Subcutaneous adipose tissue (tissue), 4 donors: ENCODE data around the gene PRDM5. TPM values are rescaled to one million over a fixed set of nuclear protein-coding genes. Genes with fewer than 3 reads are reported as not detected.

Experiments
- CTCF ChIP-seq: fragments of 450-650 bp; IDR thresholded peaks from one replicate; pipeline ENCODE4 v1.5.1; 2016; ENCODE audit warnings: low read depth, mild to moderate bottlenecking, control low read depth, antibody characterized with exemption, moderate library complexity
- total RNA-seq, 4 donors: library from RNA; depleted of rRNA; stranded (reverse); fragments of >200 nt; gene quantifications; one replicate each; pipeline ENCODE4 v1.1.0, GENCODE V29; 2016

Gene PRDM5
- total RNA-seq, 4 donors from 2014 or later, result 7.3 to 15.4 (median 11.1) TPM

- TF ChIP-seq CTCF, result no peak
These were observed 36.3 kb downstream of the PRDM5 start for GRCh38 chr4:120886191-120886590.

GRCh38 chr4:120881846-120882245 lies 40.7 kb downstream of the PRDM5 start:
- no peak for TF ChIP-seq CTCF

GRCh38 chr4:120881351-120881750 lies 41.2 kb downstream of the PRDM5 start:
- TF ChIP-seq CTCF, result no peak

GRCh38 chr4:120877021-120877420 lies 45.5 kb downstream of the PRDM5 start:
- TF ChIP-seq CTCF, result no peak

GRCh38 chr4:120874792-120875774 lies 47.4 kb downstream of the PRDM5 start:
- TF ChIP-seq CTCF, result no peak

- no peak for TF ChIP-seq CTCF
These were observed 49.0 kb downstream of the PRDM5 start for GRCh38 chr4:120873554-120873953.

GRCh38 chr4:120871173-120871572 lies 51.4 kb downstream of the PRDM5 start:
- no peak for TF ChIP-seq CTCF
